ENCODE data around the gene PTK6. TPM values are rescaled to one million over a fixed set of nuclear protein-coding genes. Genes with fewer than 3 reads are reported as not detected.

The PTK6 gene
- total and polyA plus RNA-seq, 2 experiments from 2014 or later = 0.27 to 1.1 TPM

- Histone ChIP-seq H3K9me2 (replicated peaks; ENCODE audit: insufficient read depth) (no peaks in the 10 kb centered on the region), H4K20me1 (ENCODE audit: insufficient read depth, poor library complexity, severe bottlenecking) (no peaks in the 10 kb centered on the region), H3K27me3 (no peaks in the 10 kb centered on the region), H3K79me2 (no peaks in the 10 kb centered on the region), H3K9me3 (ENCODE audit: low read depth) (no peaks in the 10 kb centered on the region), H3K36me3 (replicated peaks; ENCODE audit: insufficient read depth, low read depth) (no peaks in the 10 kb centered on the region), H3K4me2 (no peak overlapping the region), H3K27ac (no peak overlapping the region), H3K4me3 (no peak overlapping the region), H3K4me1 (ENCODE audit: insufficient read depth) (peaks cover 3% of the 10 kb centered on the region), H2AFZ (no peak overlapping the region)
- DNase-seq (ENCODE audit: low spot score) = no peak
- TF ChIP-seq EZH2phosphoT487 (IDR thresholded peaks at IDR 0.05; ENCODE audit: low read depth, severe bottlenecking, unreplicated experiment) (no peak), EZH2 (IDR thresholded peaks at IDR 0.05; ENCODE audit: borderline replicate concordance) (no peak), CTCF (IDR thresholded peaks at IDR 0.05; ENCODE audit: poor library complexity) (no peak)
- 84% methylated on average over 11 of the region's 12 CpGs for WGBS (ENCODE audit: low lambda C conversion rate, missing lambda C conversion rate)
These were observed 2.7 kb downstream of the PTK6 start for GRCh38 chr20:63534427-63534830.

- Histone ChIP-seq H3K4me1 (ENCODE audit: insufficient read depth) (peaks cover 3% of the 10 kb centered on the region), H3K9me3 (ENCODE audit: low read depth) (no peaks in the 10 kb centered on the region), H4K20me1 (ENCODE audit: insufficient read depth, poor library complexity, severe bottlenecking) (no peaks in the 10 kb centered on the region), H3K9me2 (replicated peaks; ENCODE audit: insufficient read depth) (no peaks in the 10 kb centered on the region), H3K27me3 (no peaks in the 10 kb centered on the region), H3K79me2 (no peaks in the 10 kb centered on the region), H3K4me3 (no peak overlapping the region), H3K27ac (no peak overlapping the region), H2AFZ (no peak overlapping the region), H3K4me2 (no peak overlapping the region), H3K36me3 (replicated peaks; ENCODE audit: insufficient read depth, low read depth) (no peaks in the 10 kb centered on the region)
- no peak for TF ChIP-seq EZH2phosphoT487 (IDR thresholded peaks at IDR 0.05; ENCODE audit: low read depth, severe bottlenecking, unreplicated experiment)
- TF ChIP-seq CTCF (IDR thresholded peaks at IDR 0.05; ENCODE audit: poor library complexity) = no peak
- no peak for TF ChIP-seq EZH2 (IDR thresholded peaks at IDR 0.05; ENCODE audit: borderline replicate concordance)
- 76% methylated on average over 26 of the region's 28 CpGs for WGBS (ENCODE audit: low lambda C conversion rate, missing lambda C conversion rate)
- DNase-seq (ENCODE audit: low spot score) = no peak
These were observed 3.2 kb downstream of the PTK6 start for GRCh38 chr20:63533871-63534393.

- H3K27ac ChIP-seq = no peak overlapping the region
- TF ChIP-seq EZH2phosphoT487 (IDR thresholded peaks at IDR 0.05; ENCODE audit: low read depth, severe bottlenecking, unreplicated experiment) (no peak), EZH2 (IDR thresholded peaks at IDR 0.05; ENCODE audit: borderline replicate concordance) (no peak), CTCF (IDR thresholded peaks at IDR 0.05; ENCODE audit: poor library complexity) (no peak)
- no peak overlapping the region for H3K4me3 ChIP-seq
- H2AFZ ChIP-seq = no peak overlapping the region
- no peaks in the 10 kb centered on the region for H3K79me2 ChIP-seq
- no peaks in the 10 kb centered on the region for H3K27me3 ChIP-seq
- DNase-seq (ENCODE audit: low spot score) = no peak
- H3K36me3 ChIP-seq (replicated peaks; ENCODE audit: insufficient read depth, low read depth) = no peaks in the 10 kb centered on the region
- no peaks in the 10 kb centered on the region for H3K9me2 ChIP-seq (replicated peaks; ENCODE audit: insufficient read depth)
- WGBS (ENCODE audit: low lambda C conversion rate, missing lambda C conversion rate) = 82% methylated on average over 14 of the region's 14 CpGs
- H3K9me3 ChIP-seq (ENCODE audit: low read depth) = no peaks in the 10 kb centered on the region
- H4K20me1 ChIP-seq (ENCODE audit: insufficient read depth, poor library complexity, severe bottlenecking) = no peaks in the 10 kb centered on the region
- no peak overlapping the region for H3K4me2 ChIP-seq
- peaks cover 3% of the 10 kb centered on the region for H3K4me1 ChIP-seq (ENCODE audit: insufficient read depth)
These were observed 3.8 kb downstream of the PTK6 start for GRCh38 chr20:63533388-63533787.

All from hepatocyte (in vitro differentiated cells).